NCI-H187 (cell line): ENCODE data around the gene UFL1.

Experiments
- DNase-seq, 2 experiments: peaks; one replicate each; lab custom pipeline; 2025; lab: John Stamatoyannopoulos, UW

UFL1 gene

DNA sequence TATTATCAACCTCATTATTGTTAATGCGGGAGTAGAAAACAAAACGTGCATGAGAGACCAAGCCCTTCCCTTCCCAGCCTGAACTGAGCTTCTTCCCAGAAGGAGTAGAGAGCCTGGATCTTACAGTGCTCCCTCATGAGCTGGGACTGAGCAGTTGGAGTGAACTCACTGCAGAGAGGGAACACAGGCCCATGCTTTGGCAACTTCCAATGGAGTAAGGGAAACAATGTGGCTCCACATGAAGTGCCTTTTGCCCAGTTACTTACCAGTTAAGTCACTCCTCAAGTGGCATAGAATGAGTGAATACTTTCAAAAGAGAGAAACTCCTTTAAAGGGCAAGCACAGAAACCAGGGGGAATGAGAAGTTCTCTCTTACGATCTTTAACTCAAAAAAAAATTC lies 53.8 kb downstream of the UFL1 start:
- DNase-seq = no peak

DNA sequence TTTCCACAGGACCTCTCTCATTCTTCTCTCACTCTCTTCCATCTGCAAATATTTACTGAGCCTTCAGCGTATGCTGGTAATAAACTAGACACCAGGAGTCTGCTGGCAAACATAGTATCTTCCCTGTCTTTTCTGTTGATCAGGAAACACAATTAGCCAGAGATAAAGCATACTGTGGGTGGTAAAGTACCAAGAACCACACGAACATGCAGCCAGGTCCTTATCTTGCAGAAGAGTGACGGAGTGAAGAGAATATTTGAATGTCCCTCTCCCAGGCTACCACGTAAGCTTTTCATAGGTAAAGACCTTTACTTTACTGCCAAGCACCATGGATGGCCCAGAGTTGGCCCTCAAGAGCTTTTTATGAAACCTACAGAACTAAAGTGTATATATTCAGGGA lies 54.6 kb downstream of the UFL1 start:
- DNase-seq = no peak

GRCh38 chr6:96582021-96582420 lies 60.4 kb downstream of the UFL1 start:
- no peak for DNase-seq

GRCh38 chr6:96582436-96582835 lies 60.8 kb downstream of the UFL1 start:
- no peak for DNase-seq

- DNase-seq = peak; percentile 80 to 96
These were observed 82.8 kb downstream of the UFL1 start for GRCh38 chr6:96604420-96604819.
